Adrenal gland (tissue), 12 donors: ENCODE data around the gene GPR27. TPM values are rescaled to one million over a fixed set of nuclear protein-coding genes. Genes with fewer than 3 reads are reported as not detected.

Experiments
- DNase-seq, 7 donors: peaks; one replicate each; pipeline ENCODE4 v3.0.0-alpha.2; 2019 to 2020
- H3K27ac ChIP-seq, 5 donors: fragments of 200-600 bp; sonication (generic) in 4 of 5; 1 replicate in 3 of 5; 2 replicates in 2 of 5; pipeline versions ENCODE4 v1.5.1 to v1.8.0; 2016 to 2020; ENCODE audit warnings: mild to moderate bottlenecking in 1 of 5
- H3K27me3 ChIP-seq: fragments of 200-600 bp; 2 replicates; pipeline ENCODE4 v1.8.0; 2021
- H3K36me3 ChIP-seq, 2 donors: fragments of 200-600 bp; replicated peaks in 1 of 2; 1 replicate in 1 of 2; 2 replicates in 1 of 2; pipeline versions ENCODE4 v1.5.1 to v1.8.0; 2018 to 2022
- H3K4me1 ChIP-seq, 2 donors: fragments of 200-600 bp; replicated peaks in 1 of 2; 1 replicate in 1 of 2; 2 replicates in 1 of 2; pipeline versions ENCODE4 v1.5.1 to v1.8.0; 2018 to 2021
- H3K4me3 ChIP-seq, 4 donors: fragments of 200-600 bp; sonication (generic) in 3 of 4; one replicate each; pipeline ENCODE4 v1.5.1; 2016 to 2018
- H3K9me3 ChIP-seq, 3 donors: fragments of 200-600 bp; sonication (generic) in 1 of 3; replicated peaks in 1 of 3; 1 replicate in 2 of 3; 2 replicates in 1 of 3; pipeline versions ENCODE4 v1.5.1 to v1.8.0; 2016 to 2021
- POLR2A ChIP-seq, 2 donors: fragments of 450-650 bp; IDR thresholded peaks; one replicate each; pipeline ENCODE4 v1.6.1; 2017; ENCODE audit warnings: antibody characterized with exemption in 2 of 2, mild to moderate bottlenecking in 2 of 2, moderate library complexity in 1 of 2
- WGBS, 4 donors: extraction: QIAGEN DNeasy Blood & Tissue Kit in 2 of 4; methylation state at CpG; one replicate each; pipeline versions ENCODE4 v1.1.5 to v1.1.7; 2013 to 2017; 5-methylcytosine and 5-hydroxymethylcytosine counted together
- intact Hi-C, 2 donors: fragments of 100-400 bp; cut with DNase I; formaldehyde crosslinking; loops; one replicate each; pipeline versions ENCODE4 v1.14.1 to v1.15.0; 2022 to 2023
- polyA plus RNA-seq, 3 donors: library from polyadenylated mRNA; stranded (reverse); fragments of 200-250 nt in 2 of 3; fragments of 350-450 nt in 1 of 3; fragmentation: Illumina TruSeq in 1 of 3; extraction: RNeasy Lipid Tissue Mini Kit (QIAGEN cat#74804) in 1 of 3; gene quantifications; one replicate each; pipeline ENCODE4 v1.2.3, GENCODE V29; 2013 to 2014
- total RNA-seq, 9 donors: library from RNA; depleted of rRNA in 4 of 9; stranded (reverse); fragments of >200 nt in 4 of 9; fragments of 120-200 nt in 1 of 9; fragmentation: NEBNext Ultra II Directional in 1 of 9; extraction: Animal tissue kit (Norgen Biotek cat#: 25700) in 1 of 9; gene quantifications; one replicate each; pipeline versions ENCODE4 v1.1.0 to v1.2.4, GENCODE V29; 2013 to 2023
- TF ChIP-seq, protein P1 (sequence below), 6 experiments: fragments of 450-650 bp in 4 of 6; fragments of 200-600 bp in 2 of 6; sonication (generic) in 1 of 6; IDR thresholded peaks; 1 replicate in 5 of 6; 2 replicates in 1 of 6; pipeline versions ENCODE4 v1.5.1 to v1.8.0; 2016 to 2021; ENCODE audit warnings: antibody characterized with exemption in 6 of 6, mild to moderate bottlenecking in 2 of 6, moderate library complexity in 1 of 6
- donor health status: healthy with polysubstance abuse.
- donor health status: Bipolar disorder and iron deficiency.
- donor health status: DM: yes; HTN: yes; CAD: no.
- donor health status: DM: no; HTN: no; CAD: no.
- donor health status: DM: no; HTN: no; CAD: no.
- donor health status: DM: yes; HTN: yes; CAD: no.

GPR27 gene
- total and polyA plus RNA-seq, 12 donors, result 0.48 to 3.9 (median 1.6) TPM; not detected in 1

DNA sequence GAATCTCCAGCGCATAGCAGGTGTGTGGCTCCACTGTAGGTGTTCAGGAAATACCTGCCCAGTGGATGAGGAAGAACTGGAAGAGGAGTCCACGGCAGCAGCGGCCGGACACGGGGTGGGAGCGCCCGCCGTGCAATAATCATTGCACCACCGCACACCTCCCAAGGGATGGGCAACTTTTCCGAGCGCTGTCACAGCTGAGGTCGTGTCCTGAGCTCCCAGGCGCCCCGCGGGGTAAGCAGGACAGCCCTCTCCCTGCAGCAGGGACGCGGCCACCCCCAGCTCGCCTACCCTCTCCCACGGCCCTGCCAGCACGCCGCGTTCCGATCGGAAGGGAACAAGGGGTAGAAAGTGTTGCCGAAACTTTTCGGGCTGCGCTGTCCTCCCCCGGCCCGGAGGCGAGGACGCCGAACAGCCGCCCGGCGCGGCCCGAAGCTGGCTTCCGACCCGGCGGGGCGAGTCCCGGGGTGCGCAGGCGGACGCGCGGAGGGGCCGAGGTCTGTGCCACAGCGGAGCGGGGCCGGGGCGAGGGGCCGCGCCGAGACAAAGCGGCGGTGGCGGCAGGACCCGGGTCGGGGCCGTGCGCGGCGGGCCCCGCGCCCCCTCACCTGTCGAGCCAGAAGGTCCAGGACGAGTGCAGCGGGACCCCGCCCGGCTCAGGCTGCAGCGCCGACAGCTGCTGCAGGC is 28.9 kb upstream of the GPR27 start:
- WGBS, 4 donors, result 0 to 11% (median 1%) methylated on average over 4 to 73 of the region's 73 CpGs
- TF ChIP-seq, protein P1, sequence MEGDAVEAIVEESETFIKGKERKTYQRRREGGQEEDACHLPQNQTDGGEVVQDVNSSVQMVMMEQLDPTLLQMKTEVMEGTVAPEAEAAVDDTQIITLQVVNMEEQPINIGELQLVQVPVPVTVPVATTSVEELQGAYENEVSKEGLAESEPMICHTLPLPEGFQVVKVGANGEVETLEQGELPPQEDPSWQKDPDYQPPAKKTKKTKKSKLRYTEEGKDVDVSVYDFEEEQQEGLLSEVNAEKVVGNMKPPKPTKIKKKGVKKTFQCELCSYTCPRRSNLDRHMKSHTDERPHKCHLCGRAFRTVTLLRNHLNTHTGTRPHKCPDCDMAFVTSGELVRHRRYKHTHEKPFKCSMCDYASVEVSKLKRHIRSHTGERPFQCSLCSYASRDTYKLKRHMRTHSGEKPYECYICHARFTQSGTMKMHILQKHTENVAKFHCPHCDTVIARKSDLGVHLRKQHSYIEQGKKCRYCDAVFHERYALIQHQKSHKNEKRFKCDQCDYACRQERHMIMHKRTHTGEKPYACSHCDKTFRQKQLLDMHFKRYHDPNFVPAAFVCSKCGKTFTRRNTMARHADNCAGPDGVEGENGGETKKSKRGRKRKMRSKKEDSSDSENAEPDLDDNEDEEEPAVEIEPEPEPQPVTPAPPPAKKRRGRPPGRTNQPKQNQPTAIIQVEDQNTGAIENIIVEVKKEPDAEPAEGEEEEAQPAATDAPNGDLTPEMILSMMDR (IDR thresholded peaks at IDR 0.05), result no peak
- TF ChIP-seq POLR2A (IDR thresholded peaks at IDR 0.05), result peak in 1 of 2 donors; percentile 20
- intact Hi-C loops, result loop anchor here in 1 of 2 donors (10.0 kb wide), 1 partner anchor 130 kb away; no protein-coding TSS in a partner anchor
- Histone ChIP-seq H3K27ac (peak overlapping the region in 3 of 5 donors; percentile 26 to 77 (median 39)), H3K4me3 (peak overlapping the region; percentile 28 to 99 (median 48)), H3K4me1 (peaks cover 6 to 7% of the 10 kb centered on the region in 2 donors), H3K36me3 (no peaks in the 10 kb centered on the region), H3K9me3 (no peaks in the 10 kb centered on the region), H3K27me3 (no peaks in the 10 kb centered on the region)
- DNase-seq, result peak; percentile 34 to 67 (median 52)

- 2 to 23% (median 10%) methylated on average over 9 to 80 of the region's 80 CpGs for WGBS, 4 donors
- peak within 1 kb of the TSS in 3 of 5 donors; percentile 26 to 77 (median 39) for H3K27ac ChIP-seq
- intact Hi-C loops, result loop anchor here in 1 of 2 donors (10.0 kb wide), 1 partner anchor 129 kb away; no protein-coding TSS in a partner anchor
- TF ChIP-seq, protein P1 (IDR thresholded peaks at IDR 0.05), result no peak
- no peak for TF ChIP-seq POLR2A (IDR thresholded peaks at IDR 0.05)
- H3K36me3 ChIP-seq, result no peaks in the 10 kb centered on the region
- peaks cover 6 to 7% of the 10 kb centered on the region in 2 donors for H3K4me1 ChIP-seq
- H3K9me3 ChIP-seq, result no peaks in the 10 kb centered on the region
- H3K27me3 ChIP-seq, result no peaks in the 10 kb centered on the region
- DNase-seq, result peak in 5 of 7 donors; percentile 22 to 33 (median 29)
- peak within 1 kb of the TSS; percentile 28 to 99 (median 48) for H3K4me3 ChIP-seq
Observed at GRCh38 chr3:71725271-71725991, 28.2 kb upstream of the GPR27 start, which contains the start of gene EIF4E3. TSS of gene EIF4E3 (minus strand) at chr3:71725402. CDS start at chr3:71725367, 35 bp downstream.

GRCh38 chr3:71726146-71726545 is 27.5 kb upstream of the GPR27 start:
- Histone ChIP-seq H3K4me3 (peak overlapping the region in 1 of 4 donors; percentile 70), H3K9me3 (no peaks in the 10 kb centered on the region), H3K36me3 (no peaks in the 10 kb centered on the region), H3K27me3 (no peaks in the 10 kb centered on the region), H3K27ac (no peak overlapping the region), H3K4me1 (peaks cover 6 to 7% of the 10 kb centered on the region in 2 donors)
- no peak for TF ChIP-seq POLR2A (IDR thresholded peaks at IDR 0.05)
- TF ChIP-seq, protein P1 (IDR thresholded peaks at IDR 0.05), result no peak
- no peak for DNase-seq
- 89 to 95% (median 91%) methylated on average over 6 to 8 of the region's 8 CpGs for WGBS, 4 donors
- intact Hi-C loops, result loop anchor here in 1 of 2 donors (10.0 kb wide), 1 partner anchor 129 kb away; no protein-coding TSS in a partner anchor
